GM18867 (cell line): ENCODE measurements around the gene KIF3B.
"Not testable (repeated sequence)": the region's sequence is repeated elsewhere in the genome, so short reads cannot be mapped to it uniquely, and the experiment has no call there.

Experiments
- ATAC-seq: cut with Tn5 transposase; IDR thresholded peaks from one replicate; pipeline ENCODE4 v1.9.1; 2021; ENCODE audit warnings: mild to moderate bottlenecking, moderate library complexity; ENCODE audit not compliant: unreplicated experiment

KIF3B gene

DNA sequence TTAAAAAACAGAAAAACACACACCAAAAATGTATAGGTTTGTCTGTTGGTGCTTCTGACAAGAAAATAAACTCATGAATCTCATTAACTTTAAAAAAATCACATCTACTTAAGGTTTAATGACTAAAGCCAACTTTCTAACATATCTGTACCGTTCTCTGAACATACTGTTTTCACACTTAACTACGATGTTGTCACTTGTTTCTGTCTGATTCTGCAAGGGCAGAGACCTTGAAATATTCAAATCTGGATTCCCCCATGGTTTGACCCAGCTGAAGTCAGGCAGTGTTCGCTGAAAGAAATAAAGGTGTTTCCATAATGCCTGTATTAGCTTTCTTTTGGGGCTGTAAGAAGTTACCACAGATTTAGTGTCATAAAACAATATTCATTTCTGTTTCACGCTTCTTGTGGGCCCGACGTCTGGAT, 78.0 kb downstream of the KIF3B start:
- no peak for ATAC-seq

DNA sequence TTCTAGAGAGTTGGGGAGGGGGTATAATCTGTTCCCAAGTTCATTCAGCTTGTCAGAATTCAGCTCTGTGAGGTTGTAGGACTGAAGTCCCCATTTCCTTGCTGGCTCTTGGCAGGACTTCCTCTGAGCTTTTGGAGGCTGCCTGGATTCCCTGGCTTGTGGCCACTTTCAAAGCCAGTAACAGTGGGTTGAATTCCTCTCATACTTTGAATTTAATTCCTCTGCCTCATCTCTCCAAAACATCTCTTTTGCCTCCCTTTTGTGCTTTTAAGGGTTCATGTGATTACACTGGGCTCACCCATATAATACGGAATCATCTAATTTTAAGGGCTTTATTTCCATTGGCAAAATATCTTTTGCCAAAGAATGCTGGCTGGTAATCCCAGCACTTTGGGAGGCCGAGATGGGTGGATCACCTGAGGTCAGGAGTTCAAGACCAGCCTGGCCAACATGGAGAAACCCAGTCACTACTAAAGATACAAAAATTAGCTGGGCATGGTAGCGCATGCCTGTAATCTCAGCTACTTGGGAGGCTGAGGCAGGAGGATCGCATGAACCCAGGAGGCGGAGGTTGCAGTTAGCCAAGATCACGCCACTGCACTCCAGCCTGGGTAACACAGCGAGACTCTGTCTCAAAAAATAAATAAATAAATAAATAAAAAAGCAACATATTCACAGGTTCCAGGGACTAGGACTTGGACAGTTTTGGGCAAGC, 78.6 kb downstream of the KIF3B start:
- not testable (repeated sequence) for ATAC-seq

DNA sequence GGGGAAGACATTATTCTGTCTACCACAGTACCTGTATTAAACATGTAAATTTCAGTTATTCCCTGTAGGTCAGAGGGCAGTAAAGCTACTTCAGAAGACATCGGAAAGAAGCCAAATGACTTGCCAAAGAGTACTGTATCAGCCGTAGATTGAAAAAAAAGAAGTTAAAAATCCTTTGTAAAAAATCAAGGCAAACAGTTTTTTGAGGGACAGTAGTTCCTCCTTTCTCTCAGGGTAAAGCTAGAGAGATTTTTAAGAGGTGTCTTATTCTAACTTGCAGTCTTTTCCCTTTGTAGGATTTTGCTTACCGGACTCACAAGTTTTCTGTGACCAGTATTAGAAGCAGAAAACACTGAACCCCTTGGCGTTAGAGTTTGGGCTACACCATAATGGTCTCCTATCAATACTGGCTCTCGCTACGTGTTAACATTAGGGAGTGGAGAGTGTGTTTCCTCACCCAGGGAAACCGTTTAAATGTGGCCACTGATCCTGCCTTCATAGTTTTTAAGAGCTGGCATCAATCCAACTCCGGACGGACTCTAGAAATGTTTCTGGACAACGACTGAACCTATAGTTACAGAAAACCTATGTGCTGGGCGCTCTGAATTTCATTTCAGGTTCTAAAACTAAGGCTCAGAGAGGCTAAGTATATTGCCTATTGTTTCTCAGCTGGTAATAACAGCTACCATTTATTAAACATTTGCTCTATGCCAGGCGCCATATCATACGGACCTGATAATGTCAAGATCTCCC, 79.3 kb downstream of the KIF3B start:
- no peak for ATAC-seq

DNA sequence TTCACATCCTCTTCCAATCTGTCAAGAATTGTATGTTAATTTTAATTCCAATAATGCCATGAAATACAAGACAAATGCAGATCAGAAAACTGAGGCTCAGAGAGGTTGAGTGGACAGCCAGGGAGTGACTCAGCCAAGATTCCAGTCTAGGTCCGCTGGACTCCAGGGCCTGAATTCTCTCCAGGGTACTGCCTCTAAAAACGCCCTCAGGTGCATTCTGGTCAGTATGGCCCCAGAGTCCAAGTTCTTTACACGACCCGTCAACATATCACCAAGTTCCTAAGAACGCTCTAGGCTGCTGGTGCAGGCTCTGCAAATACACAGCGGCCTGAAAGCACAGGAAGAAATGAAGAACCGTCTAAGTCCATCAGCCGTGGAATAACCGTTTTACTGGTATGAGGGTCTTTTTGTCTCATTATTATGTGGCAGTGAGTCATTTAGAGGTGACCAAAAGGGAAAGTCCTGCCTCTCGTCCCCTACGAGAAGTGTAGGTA, 80.0 kb downstream of the KIF3B start:
- ATAC-seq, result no peak

DNA sequence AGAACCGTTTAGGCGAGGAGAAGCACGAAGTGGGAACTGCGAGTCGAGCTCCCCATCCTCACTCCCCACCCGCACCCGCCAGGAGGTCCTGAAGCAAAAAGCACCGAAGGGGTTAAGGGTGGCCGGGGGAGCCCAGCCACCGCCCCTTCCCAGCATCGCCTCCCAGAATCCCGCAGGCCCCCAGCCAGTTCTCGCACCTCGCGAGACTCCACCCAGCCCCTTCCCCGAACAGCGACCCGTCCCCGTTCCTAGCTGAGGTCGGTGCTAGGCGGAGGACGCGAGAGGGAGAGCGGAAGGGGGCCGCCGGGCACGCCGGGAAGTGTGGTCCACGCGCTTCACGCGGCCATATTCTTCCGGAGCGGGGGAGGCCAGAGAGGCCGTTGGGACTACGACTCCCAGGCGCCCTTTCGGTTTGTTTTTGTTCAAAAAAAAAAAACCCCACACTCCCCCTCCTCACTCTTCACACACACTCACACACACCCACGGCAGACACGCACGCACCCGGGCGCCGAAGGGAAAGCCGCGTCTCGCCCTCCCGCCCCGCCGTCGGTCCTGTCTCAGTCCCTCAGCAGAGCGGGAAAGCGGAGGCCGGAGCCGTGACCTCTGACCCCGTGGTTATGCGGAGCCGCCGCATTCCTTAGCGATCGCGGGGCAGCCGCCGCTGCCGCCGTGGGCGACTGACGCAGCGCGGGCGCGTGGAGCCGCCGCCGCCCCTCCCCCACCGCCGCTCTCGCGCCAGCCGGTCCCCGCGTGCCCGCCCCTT, 80.6 kb downstream of the KIF3B start, which contains the start of gene ASXL1:
TSS of gene ASXL1 (plus strand) at position 463 of the 763 bp plus-strand sequence. CDS start 445 bp downstream, outside the sequence.
- peak; percentile 73 for ATAC-seq

DNA sequence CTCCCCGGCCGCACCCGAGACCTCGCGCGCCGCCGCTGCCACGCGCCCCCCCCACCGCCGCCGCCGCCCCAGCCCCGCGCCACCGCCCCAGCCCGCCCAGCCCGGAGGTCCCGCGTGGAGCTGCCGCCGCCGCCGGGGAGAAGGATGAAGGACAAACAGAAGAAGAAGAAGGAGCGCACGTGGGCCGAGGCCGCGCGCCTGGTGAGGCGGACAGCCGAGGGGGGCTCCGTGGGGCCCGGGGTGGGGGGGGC, 81.1 kb downstream of the KIF3B start:
- no peak for ATAC-seq

DNA sequence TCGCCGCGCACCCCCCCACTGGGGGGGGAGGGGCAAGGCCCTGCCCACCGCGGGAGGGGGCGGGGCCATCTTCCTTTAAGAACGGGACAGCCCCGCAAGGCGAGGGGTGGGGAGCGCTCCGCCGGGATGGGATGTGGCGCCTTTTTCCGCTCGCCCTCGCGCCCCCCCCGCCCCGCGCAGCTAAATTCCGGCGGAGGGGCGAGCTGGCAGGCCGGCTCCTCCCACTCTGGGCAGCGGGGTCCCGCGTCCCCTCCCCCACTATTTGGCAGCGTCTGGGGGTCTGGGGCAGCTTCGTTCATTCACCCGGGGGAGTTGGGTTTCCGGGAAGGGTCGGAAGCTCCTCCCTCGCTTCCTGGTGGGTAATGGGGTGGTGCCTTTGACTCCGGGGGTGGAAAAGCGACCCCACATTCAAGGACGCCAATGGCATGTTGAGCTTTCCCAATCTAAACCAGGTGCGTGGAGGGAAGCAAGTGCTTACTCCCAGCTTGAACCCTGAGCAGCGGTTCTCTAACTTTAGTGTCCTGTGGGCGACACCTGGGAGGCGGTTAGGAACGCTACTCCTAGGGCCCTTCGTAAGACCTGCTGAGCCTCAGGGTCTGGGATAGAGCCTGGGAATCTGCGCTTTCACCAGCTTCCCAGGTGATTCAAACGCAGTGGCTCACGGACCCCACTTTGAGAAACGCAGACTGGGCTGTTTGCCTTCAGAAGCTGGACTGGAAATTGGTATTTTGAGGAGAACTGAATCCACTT, 81.6 kb downstream of the KIF3B start:
- peak; percentile 18 for ATAC-seq

DNA sequence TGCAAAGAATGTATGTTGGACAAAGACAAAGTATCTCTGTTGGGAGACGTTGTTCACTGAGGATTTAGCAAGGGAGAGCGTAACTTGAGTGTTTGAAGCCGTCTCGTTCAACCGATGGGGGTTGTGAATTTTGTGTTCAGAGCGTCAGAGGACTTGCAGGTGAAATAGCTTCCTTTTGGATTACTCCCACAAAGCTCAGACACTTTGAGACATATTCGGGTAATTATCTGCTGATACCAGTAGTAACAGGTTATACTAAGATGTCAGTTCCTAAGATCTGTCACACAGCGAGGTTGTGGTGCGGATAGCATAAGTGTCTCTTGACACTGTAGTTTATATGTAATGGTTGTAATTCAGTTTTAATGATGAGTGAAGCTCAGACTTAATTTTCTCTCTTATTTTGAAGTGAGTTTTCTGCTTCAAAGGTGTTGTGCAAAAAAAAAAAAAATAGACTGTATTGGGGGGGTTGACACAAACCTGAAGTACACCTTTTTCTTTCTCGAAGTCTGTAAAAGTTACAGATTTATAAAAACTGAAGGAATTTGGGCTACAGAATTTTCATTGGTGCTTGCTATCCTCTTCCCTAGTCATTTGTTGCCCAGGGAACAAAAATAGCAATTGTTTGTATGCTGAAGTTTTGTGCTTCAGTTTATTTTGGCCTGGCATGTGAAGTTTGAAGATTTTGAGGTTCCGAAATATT, 82.3 kb downstream of the KIF3B start:
- no peak for ATAC-seq

DNA sequence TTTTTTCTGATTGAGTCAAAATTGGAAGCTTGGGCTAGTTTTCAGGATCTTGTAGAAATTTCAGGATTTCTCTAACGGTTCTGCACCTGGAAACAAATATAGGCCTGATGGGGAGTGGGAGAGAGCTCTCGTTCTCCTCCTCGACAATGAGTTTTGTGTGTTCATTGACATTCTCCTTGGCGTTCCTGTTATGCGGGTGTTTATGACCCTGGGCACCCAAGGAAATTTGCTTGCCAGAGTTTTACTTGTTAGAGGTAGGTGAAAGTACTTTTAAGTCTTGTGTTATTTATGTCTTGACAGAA, 82.8 kb downstream of the KIF3B start:
- no peak for ATAC-seq

DNA sequence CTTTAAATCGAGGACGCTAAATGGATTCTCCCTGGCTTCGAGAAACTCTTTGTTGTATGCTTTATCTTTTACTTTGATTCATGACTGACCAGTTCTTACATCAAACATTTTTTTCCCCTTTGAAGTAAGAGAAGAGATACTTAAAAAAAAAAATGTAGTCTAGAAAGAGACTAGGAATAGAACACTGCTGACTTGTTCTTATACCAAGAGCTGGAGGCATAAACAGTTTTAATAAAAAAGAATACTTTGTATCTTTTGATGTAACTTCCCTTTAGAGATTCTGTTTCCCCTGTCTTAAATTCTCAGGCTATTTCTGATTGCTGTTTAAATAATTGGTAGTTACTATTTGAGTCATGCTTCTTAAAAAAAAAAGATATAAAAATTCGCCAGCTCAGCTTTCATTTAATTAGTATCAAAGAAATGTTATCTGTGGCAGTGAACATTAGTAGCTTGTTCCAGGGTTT, 85.5 kb downstream of the KIF3B start:
- no peak for ATAC-seq

DNA sequence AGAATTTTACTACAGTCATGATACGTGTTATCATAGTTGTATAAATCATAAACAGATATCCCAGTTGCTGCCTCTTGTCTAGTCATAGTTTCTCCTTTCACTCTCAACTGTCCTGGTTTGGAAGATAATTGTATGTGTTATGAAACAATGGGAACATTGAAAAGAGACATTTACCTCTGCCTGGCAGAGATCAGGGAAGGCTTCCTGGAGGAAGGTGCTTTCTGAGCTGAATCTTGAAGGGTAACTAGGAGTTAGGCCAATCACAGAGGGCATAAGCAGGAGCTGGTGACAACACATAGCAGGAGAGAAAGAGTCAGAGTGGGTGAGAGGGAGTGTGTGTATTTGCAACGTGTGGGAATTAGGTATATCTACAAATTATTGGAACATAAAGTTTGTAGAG, 86.0 kb downstream of the KIF3B start:
- ATAC-seq, result no peak

DNA sequence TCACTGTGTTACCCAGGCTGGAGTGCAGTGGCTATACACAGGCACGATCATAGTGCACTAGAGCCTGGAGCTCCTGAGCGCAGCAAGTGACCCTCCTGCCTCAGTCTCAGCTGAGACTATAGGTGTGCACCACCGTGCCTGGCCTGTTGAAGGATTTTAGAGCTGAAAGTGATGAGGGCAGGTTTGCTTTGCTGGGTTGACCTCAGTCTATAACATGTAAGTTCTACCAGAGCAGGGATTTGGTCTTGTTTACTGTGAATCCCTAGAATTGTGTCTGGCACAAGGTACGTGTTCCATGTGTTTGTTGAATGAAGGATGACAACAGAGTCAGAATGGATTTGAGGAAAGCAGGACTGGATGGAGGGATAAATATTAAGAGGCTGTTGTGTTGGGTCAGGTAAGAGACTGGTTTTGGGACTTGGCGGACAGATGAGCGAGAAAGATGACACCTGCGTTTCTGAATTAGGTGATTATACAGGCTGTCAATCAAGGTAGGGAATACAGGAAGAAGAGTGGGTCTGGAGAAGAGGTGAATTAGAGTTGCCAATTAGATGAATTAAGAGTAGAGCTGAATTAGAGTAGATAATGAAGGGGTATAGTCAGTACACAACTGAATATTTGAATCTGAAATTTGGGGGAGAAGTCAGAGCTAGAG, 87.2 kb downstream of the KIF3B start:
- ATAC-seq, result no peak

DNA sequence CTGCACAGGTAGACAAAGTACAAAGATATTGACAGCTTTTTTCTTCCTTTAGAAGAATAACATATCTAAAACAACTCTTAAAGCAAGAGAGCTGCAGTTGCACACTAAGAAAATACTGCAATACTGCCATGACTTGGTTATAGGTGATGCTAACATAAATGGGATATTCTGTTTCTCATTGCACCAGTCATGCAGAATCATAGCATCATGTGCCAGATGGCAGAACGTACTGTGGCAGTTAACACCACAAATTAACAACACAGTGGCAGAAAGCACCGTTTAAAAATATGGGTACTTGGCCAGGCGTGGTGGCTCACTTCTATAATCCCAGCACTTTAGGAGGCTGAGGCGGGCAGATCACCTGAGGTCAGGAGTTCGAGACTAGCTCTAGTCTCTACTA, 88.1 kb downstream of the KIF3B start:
- no peak for ATAC-seq

DNA sequence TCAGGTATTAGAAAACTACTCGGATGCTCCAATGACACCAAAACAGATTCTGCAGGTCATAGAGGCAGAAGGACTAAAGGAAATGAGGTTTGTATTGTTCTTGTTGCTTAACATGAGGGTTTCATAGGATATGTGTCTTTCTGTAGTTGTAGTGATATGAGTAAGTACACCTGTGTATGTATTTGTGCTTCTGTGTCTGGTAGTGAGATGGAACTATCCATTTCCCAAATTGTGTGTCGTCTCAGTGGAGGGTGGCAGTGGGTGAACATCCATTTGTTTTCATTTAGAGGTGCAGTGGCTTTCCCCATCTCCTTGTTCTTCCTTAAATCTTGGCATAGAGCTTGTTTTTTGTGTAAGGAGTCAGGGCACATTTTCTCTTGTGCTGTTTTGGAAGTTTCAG, 88.9 kb downstream of the KIF3B start:
- ATAC-seq, result peak; percentile 48

DNA sequence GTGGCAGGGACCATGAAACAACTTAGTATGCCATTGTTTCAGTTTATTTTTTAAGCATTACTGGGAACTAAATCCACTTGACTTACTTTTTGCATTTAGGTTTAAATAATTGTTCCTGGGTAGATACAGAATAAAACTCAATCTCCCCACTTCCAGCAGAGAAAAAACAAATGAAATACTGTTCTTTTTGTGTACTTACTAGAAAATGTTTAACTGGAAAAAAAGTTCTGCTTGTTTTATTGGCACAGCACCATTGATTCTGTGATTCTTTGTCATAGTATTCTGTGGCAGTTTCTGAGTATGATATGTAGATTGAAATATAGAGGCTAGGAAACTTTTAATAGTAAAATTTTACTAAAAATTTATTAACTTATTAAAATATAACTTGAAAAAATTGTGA, 90.9 kb downstream of the KIF3B start:
- no peak for ATAC-seq

DNA sequence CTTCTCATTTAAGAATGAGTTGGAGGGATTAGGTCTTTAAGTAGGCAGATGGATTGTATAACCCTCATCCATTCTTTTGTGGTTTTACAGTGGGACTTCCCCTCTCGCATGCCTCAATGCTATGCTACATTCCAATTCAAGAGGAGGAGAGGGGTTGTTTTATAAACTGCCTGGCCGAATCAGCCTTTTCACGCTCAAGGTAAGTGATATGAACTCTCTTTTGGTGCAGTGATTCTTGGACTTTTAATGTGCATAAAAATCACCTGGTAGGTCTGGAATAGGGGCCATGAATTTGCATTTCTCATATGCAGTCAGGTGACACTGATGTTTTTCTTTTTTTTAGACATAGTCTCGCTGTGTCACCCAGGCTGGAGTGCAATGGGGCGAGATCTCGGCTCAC, 91.5 kb downstream of the KIF3B start:
- ATAC-seq, result peak; percentile 40

DNA sequence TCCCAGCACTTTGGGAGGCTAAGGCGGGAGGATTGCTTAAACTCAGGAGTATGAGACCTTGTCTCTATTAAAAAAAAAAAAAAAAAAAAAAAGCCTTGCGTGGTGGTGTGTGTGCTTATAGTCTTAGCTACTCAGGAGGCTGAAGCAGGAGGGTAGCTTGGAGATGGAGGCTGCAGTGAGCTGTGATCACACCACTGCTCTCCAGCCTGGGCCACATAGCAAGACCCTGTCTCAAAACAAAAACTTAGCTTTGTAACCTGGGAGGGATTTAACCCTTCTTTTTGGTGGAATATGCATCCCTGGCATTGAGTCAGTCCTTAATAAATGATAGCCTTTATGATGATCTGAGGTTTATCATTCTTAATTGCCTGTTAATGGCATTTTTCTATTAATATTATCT, 93.4 kb downstream of the KIF3B start:
- ATAC-seq, result no peak

DNA sequence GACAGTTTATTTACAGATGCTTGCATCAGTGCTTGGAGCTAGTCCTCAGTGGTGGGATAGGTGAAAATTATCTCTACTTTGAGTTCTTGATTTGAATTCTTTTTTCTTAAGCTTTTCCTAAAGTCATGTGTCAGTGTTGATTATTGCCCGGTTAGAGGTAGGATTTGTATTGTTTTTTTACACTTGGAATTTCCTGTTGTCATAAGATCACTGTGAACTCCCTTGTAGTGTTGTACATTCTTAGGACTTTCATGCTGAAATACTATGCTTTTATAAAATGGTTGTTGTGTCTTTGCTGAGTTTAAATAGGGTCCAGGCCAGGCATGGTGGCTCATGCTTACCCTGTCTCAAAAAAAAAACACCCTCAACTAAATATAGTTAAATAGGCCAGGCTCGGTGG, 101.0 kb downstream of the KIF3B start:
- no peak for ATAC-seq

DNA sequence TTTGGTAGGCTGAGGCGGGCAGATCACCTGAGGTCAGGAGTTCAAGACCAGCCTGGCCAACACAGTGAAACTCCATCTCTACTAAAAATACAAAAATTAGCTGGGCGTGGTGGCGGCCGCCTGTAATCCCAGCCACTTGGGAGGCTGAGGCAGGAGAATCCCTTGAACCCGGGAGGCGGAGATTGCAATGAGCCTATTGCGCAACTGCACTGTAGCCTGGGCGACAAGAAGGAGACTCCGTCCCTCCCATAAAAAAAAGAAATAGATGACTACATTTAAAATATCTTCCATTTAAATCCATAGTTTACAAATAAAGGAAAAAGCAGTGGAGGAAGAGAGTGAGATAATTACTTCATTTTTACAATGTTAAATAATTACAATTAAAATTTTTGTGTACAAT, 102.6 kb downstream of the KIF3B start:
- not testable (repeated sequence) for ATAC-seq

DNA sequence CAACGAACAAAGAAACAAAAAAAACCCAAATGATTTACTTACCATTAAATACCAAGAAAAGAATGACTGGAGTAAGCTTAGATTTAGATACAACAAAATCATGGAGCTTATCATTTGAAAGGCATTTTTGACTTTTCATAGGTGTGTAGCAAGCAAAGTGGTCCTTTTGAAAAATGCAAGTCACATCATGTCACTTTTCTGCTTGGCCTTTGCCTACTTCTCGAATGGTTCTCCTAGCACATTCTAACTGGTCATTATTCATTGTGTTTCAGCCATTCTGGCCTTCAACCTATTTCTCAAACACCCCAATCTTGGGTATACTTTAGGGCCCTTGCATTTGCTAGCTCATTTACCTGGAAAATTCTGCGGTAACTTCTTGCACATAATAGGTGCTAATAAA, 103.3 kb downstream of the KIF3B start:
- no peak for ATAC-seq
